ENCODE results near the gene TRAF7. TPM values are rescaled to one million over a fixed set of nuclear protein-coding genes. Genes with fewer than 3 reads are reported as not detected.
A peak's percentile ranks its signal among the peaks of the same experiment; 100 is the strongest.

TRAF7 gene
- total RNA-seq, 1 experiment from 2014 or later: 118 TPM

GRCh38 chr16:2191446-2191706, 35.8 kb downstream of the TRAF7 start:
- H3K27ac Mint-ChIP-seq (ENCODE audit: unreplicated experiment): no peak overlapping the region
- H3K4me1 Mint-ChIP-seq (ENCODE audit: low read depth, unreplicated experiment): peaks cover 10% of the 10 kb centered on the region
- CTCF ChIA-PET: no interaction called here
- H3K27me3 Mint-ChIP-seq (ENCODE audit: unreplicated experiment): peaks cover 55% of the 10 kb centered on the region
- no peak for TF ChIP-seq CTCF (IDR thresholded peaks at IDR 0.05; ENCODE audit: unreplicated experiment)
- BruUV-seq (replicated peaks): no TSS peak
- intact Hi-C loops (cut with micrococcal nuclease; ENCODE audit: unreplicated experiment): no loop called here
- no peak for DNase-seq
- no peak overlapping the region for H3K4me3 Mint-ChIP-seq (ENCODE audit: low read depth, unreplicated experiment)
- H3K9me3 Mint-ChIP-seq (ENCODE audit: low read depth, unreplicated experiment): no peaks in the 10 kb centered on the region
- H3K36me3 Mint-ChIP-seq (ENCODE audit: insufficient read depth, unreplicated experiment): peaks cover 15% of the 10 kb centered on the region

GRCh38 chr16:2194166-2194834, 38.7 kb downstream of the TRAF7 start:
- peak; percentile 57 for DNase-seq
- Mint-ChIP-seq H3K4me1 (ENCODE audit: low read depth, unreplicated experiment) (peaks cover 10% of the 10 kb centered on the region), H3K27me3 (ENCODE audit: unreplicated experiment) (peaks cover 80% of the 10 kb centered on the region), H3K27ac (ENCODE audit: unreplicated experiment) (no peak overlapping the region), H3K36me3 (ENCODE audit: insufficient read depth, unreplicated experiment) (peaks cover 20% of the 10 kb centered on the region), H3K9me3 (ENCODE audit: low read depth, unreplicated experiment) (no peaks in the 10 kb centered on the region), H3K4me3 (ENCODE audit: low read depth, unreplicated experiment) (no peak overlapping the region)
- no peak for TF ChIP-seq CTCF (IDR thresholded peaks at IDR 0.05; ENCODE audit: unreplicated experiment)
- intact Hi-C loops (cut with micrococcal nuclease; ENCODE audit: unreplicated experiment): no loop called here
- CTCF ChIA-PET: interaction anchor here (0.6 to 2.4 kb wide), 12 partner anchors 9 to 470 kb away, joined by 3 to 27 read pairs (median 4); partner anchors contain the start of genes ECI1, PGP and TRAF7
- no TSS peak for BruUV-seq (replicated peaks)

- Mint-ChIP-seq H3K9me3 (ENCODE audit: low read depth, unreplicated experiment) (no peaks in the 10 kb centered on the region), H3K27me3 (ENCODE audit: unreplicated experiment) (peaks cover 85% of the 10 kb centered on the region), H3K4me3 (ENCODE audit: low read depth, unreplicated experiment) (peak overlapping the region; percentile 58), H3K27ac (ENCODE audit: unreplicated experiment) (no peak overlapping the region), H3K4me1 (ENCODE audit: low read depth, unreplicated experiment) (peaks cover 10% of the 10 kb centered on the region), H3K36me3 (ENCODE audit: insufficient read depth, unreplicated experiment) (peaks cover 20% of the 10 kb centered on the region)
- peak; percentile 77 for DNase-seq
- CTCF ChIA-PET: interaction anchor here (0.8 to 2.4 kb wide), 11 partner anchors 8 to 470 kb away, joined by 3 to 27 read pairs (median 4); partner anchors contain the start of genes ECI1, PGP and TRAF7
- BruUV-seq (replicated peaks): no TSS peak
- intact Hi-C loops (cut with micrococcal nuclease; ENCODE audit: unreplicated experiment): no loop called here
- TF ChIP-seq CTCF (IDR thresholded peaks at IDR 0.05; ENCODE audit: unreplicated experiment): peak; percentile 76
These were observed 39.3 kb downstream of the TRAF7 start for GRCh38 chr16:2194852-2195321.

GRCh38 chr16:2195322-2196161, 40.0 kb downstream of the TRAF7 start:
- intact Hi-C loops (cut with micrococcal nuclease; ENCODE audit: unreplicated experiment): no loop called here
- Mint-ChIP-seq H3K27ac (ENCODE audit: unreplicated experiment) (no peak overlapping the region), H3K4me3 (ENCODE audit: low read depth, unreplicated experiment) (peak overlapping the region; percentile 58), H3K36me3 (ENCODE audit: insufficient read depth, unreplicated experiment) (peaks cover 20% of the 10 kb centered on the region), H3K4me1 (ENCODE audit: low read depth, unreplicated experiment) (peaks cover 10% of the 10 kb centered on the region), H3K27me3 (ENCODE audit: unreplicated experiment) (peaks cover 92% of the 10 kb centered on the region), H3K9me3 (ENCODE audit: low read depth, unreplicated experiment) (no peaks in the 10 kb centered on the region)
- no peak for TF ChIP-seq CTCF (IDR thresholded peaks at IDR 0.05; ENCODE audit: unreplicated experiment)
- BruUV-seq (replicated peaks): no TSS peak
- CTCF ChIA-PET: interaction anchor here (0.8 to 2.4 kb wide), 10 partner anchors 8 to 469 kb away, joined by 3 to 27 read pairs (median 4); partner anchors contain the start of genes ECI1, PGP and TRAF7
- DNase-seq: no peak

Measured in Calu3 (cell line).